Measurements from ENCODE around the gene KRTAP22-1. TPM values are rescaled to one million over a fixed set of nuclear protein-coding genes. Genes with fewer than 3 reads are reported as not detected.

Gene KRTAP22-1
- total and polyA plus RNA-seq, 2 donors (not counting 1 experiment from before 2014, with no cell fraction given): not detected

- no peaks in the 10 kb centered on the region for H3K27me3 ChIP-seq (replicated peaks in 1 of 4; ENCODE audit: control extremely low read depth in 1 of 4, control insufficient read depth in 3 of 4, insufficient read depth in 4 of 4, low read length in 3 of 4)
- Mint-ChIP-seq H3K4me1 (no peaks in the 10 kb centered on the region), H3K27me3 (no peaks in the 10 kb centered on the region), H3K4me3 (no peak within 1 kb of the TSS), H3K9me3 (ENCODE audit: insufficient read depth) (peaks cover 4% of the 10 kb centered on the region), H3K27ac (no peak within 1 kb of the TSS)
- no peak within 1 kb of the TSS for H3K4me2 ChIP-seq (replicated peaks; ENCODE audit: low read depth, low read length, poor library complexity, severe bottlenecking)
- DNase-seq (no peak), ATAC-seq (ENCODE audit: low read depth) (no peak)
- no peak within 1 kb of the TSS for H3K9ac ChIP-seq (ENCODE audit: low read length)
- ChIA-PET POLR2A (no interaction called here), CTCF (no interaction called here)
- H3K4me3 ChIP-seq (ENCODE audit: control extremely low read depth in 1 of 5, extremely low read depth in 1 of 5, insufficient read depth in 1 of 5, low read depth in 2 of 5, low read length in 4 of 5): no peak within 1 kb of the TSS
- H3K36me3 ChIP-seq (replicated peaks in 1 of 2; ENCODE audit: control extremely low read depth in 1 of 2, control insufficient read depth in 1 of 2, extremely low read depth in 1 of 2, insufficient read depth in 2 of 2, low read length in 1 of 2): no peaks in the 10 kb centered on the region
- H2AFZ ChIP-seq (ENCODE audit: insufficient read depth, low read depth, low read length, poor library complexity, severe bottlenecking): no peak within 1 kb of the TSS
- no peaks in the 10 kb centered on the region for H4K20me1 ChIP-seq (ENCODE audit: control insufficient read depth, insufficient read depth, low read length, poor library complexity, severe bottlenecking)
- H3K27ac ChIP-seq (ENCODE audit: low read length in 2 of 2): no peak within 1 kb of the TSS
- no peak for TF ChIP-seq CTCF (IDR thresholded peaks at IDR 0.05)
- TF ChIP-seq EZH2 (IDR thresholded peaks at IDR 0.05; ENCODE audit: borderline replicate concordance, insufficient read depth, low read depth, low read length, poor library complexity, severe bottlenecking): no peak
- no peaks in the 10 kb centered on the region for H3K4me1 ChIP-seq (ENCODE audit: control insufficient read depth in 2 of 2, insufficient read depth in 2 of 2, low read length in 2 of 2)
- no peaks in the 10 kb centered on the region for H3K9me3 ChIP-seq (ENCODE audit: control extremely low read depth in 1 of 3, control insufficient read depth in 2 of 3, insufficient read depth in 1 of 3, low read length in 2 of 3)
- intact Hi-C loops (cut with micrococcal nuclease): no loop called here
- no CpG with 5 or more reads among the region's 2 CpGs for WGBS (ENCODE audit: insufficient coverage)
- no peaks in the 10 kb centered on the region for H3K79me2 ChIP-seq (ENCODE audit: control insufficient read depth, insufficient read depth, low read length)
These were observed 41.7 kb downstream of the KRTAP22-1 start, which contains the start of gene KRTAP20-3 for GRCh38 chr21:30642564-30642963. KRTAP20-3 (plus strand) TSS chr21:30642864.

GRCh38 chr21:30646904-30647414 is 46.1 kb downstream of the KRTAP22-1 start:
- POLR2A ChIA-PET: no interaction called here
- H2AFZ ChIP-seq (ENCODE audit: insufficient read depth, low read depth, low read length, poor library complexity, severe bottlenecking): no peak overlapping the region
- no peak overlapping the region for H3K4me2 ChIP-seq (replicated peaks; ENCODE audit: low read depth, low read length, poor library complexity, severe bottlenecking)
- H3K4me3 ChIP-seq (ENCODE audit: control extremely low read depth in 1 of 5, extremely low read depth in 1 of 5, insufficient read depth in 1 of 5, low read depth in 2 of 5, low read length in 4 of 5): no peak overlapping the region
- DNase-seq (no peak), ATAC-seq (ENCODE audit: low read depth) (no peak)
- H3K36me3 ChIP-seq (replicated peaks in 1 of 2; ENCODE audit: control extremely low read depth in 1 of 2, control insufficient read depth in 1 of 2, extremely low read depth in 1 of 2, insufficient read depth in 2 of 2, low read length in 1 of 2): no peaks in the 10 kb centered on the region
- Mint-ChIP-seq H3K4me1 (no peaks in the 10 kb centered on the region), H3K9me3 (ENCODE audit: insufficient read depth) (peaks cover 3% of the 10 kb centered on the region), H3K27ac (no peak overlapping the region), H3K4me3 (no peak overlapping the region), H3K27me3 (no peaks in the 10 kb centered on the region)
- intact Hi-C loops (cut with micrococcal nuclease): no loop called here
- H3K27ac ChIP-seq (ENCODE audit: low read length in 2 of 2): no peak overlapping the region
- no peaks in the 10 kb centered on the region for H3K4me1 ChIP-seq (ENCODE audit: control insufficient read depth in 2 of 2, insufficient read depth in 2 of 2, low read length in 2 of 2)
- no peaks in the 10 kb centered on the region for H3K79me2 ChIP-seq (ENCODE audit: control insufficient read depth, insufficient read depth, low read length)
- CTCF ChIA-PET: no interaction called here
- H4K20me1 ChIP-seq (ENCODE audit: control insufficient read depth, insufficient read depth, low read length, poor library complexity, severe bottlenecking): no peaks in the 10 kb centered on the region
- WGBS (ENCODE audit: insufficient coverage): no CpG with 5 or more reads among the region's 1 CpG
- H3K9ac ChIP-seq (ENCODE audit: low read length): no peak overlapping the region
- no peaks in the 10 kb centered on the region for H3K9me3 ChIP-seq (ENCODE audit: control extremely low read depth in 1 of 3, control insufficient read depth in 2 of 3, insufficient read depth in 1 of 3, low read length in 2 of 3)
- H3K27me3 ChIP-seq (replicated peaks in 1 of 4; ENCODE audit: control extremely low read depth in 1 of 4, control insufficient read depth in 3 of 4, insufficient read depth in 4 of 4, low read length in 3 of 4): no peaks in the 10 kb centered on the region
- TF ChIP-seq CTCF (IDR thresholded peaks at IDR 0.05) (no peak), EZH2 (IDR thresholded peaks at IDR 0.05; ENCODE audit: borderline replicate concordance, insufficient read depth, low read depth, low read length, poor library complexity, severe bottlenecking) (no peak)

Small RNA genes lying within 50 kb of the gene (small RNA-seq; reads per million reads assigned to genes)
- gene KRTAP20-1 (ENCODE audit: insufficient read length, low read depth, low replicate concordance) (not detected), gene KRTAP20-3 (ENCODE audit: insufficient read length, low read depth, low replicate concordance) (not detected), gene KRTAP20-4 (ENCODE audit: insufficient read length, low read depth, low replicate concordance) (not detected), gene KRTAP22-1 (ENCODE audit: insufficient read length, low read depth, low replicate concordance) (not detected), gene KRTAP22-2 (ENCODE audit: insufficient read length, low read depth, low replicate concordance) (not detected)

Other genes with a start within 250 kb of the KRTAP22-1 start
- not detected in 2 replicates for gene KRTAP13-2, start 228.8 kb upstream of the KRTAP22-1 start, total RNA-seq
- not detected in 2 replicates for gene KRTAP13-2, start 228.8 kb upstream of the KRTAP22-1 start, polyA plus RNA-seq
- not detected in 2 replicates for gene KRTAP13-1, start 205.1 kb upstream of the KRTAP22-1 start, total RNA-seq
- gene KRTAP13-1, start 205.1 kb upstream of the KRTAP22-1 start, polyA plus RNA-seq: not detected in 2 replicates
- gene KRTAP13-3, start 175.2 kb upstream of the KRTAP22-1 start, total RNA-seq: not detected in 2 replicates
- not detected in 2 replicates for gene KRTAP13-3, start 175.2 kb upstream of the KRTAP22-1 start, polyA plus RNA-seq
- gene KRTAP13-4, start 170.9 kb upstream of the KRTAP22-1 start, total RNA-seq: not detected in 2 replicates
- not detected in 2 replicates for gene KRTAP13-4, start 170.9 kb upstream of the KRTAP22-1 start, polyA plus RNA-seq
- gene KRTAP15-1, start 160.8 kb upstream of the KRTAP22-1 start, total RNA-seq: not detected in 2 replicates
- gene KRTAP15-1, start 160.8 kb upstream of the KRTAP22-1 start, polyA plus RNA-seq: not detected in 2 replicates
- not detected in 2 replicates for gene KRTAP19-1, start 120.7 kb upstream of the KRTAP22-1 start, total RNA-seq
- not detected in 2 replicates for gene KRTAP19-1, start 120.7 kb upstream of the KRTAP22-1 start, polyA plus RNA-seq
- gene KRTAP19-2, start 113.7 kb upstream of the KRTAP22-1 start, total RNA-seq: not detected in 2 replicates
- not detected in 2 replicates for gene KRTAP19-2, start 113.7 kb upstream of the KRTAP22-1 start, polyA plus RNA-seq
- gene KRTAP19-3, start 109.1 kb upstream of the KRTAP22-1 start, total RNA-seq: not detected in 2 replicates
- not detected in 2 replicates for gene KRTAP19-3, start 109.1 kb upstream of the KRTAP22-1 start, polyA plus RNA-seq
- gene KRTAP19-4, start 103.9 kb upstream of the KRTAP22-1 start, total RNA-seq: not detected in 2 replicates
- gene KRTAP19-4, start 103.9 kb upstream of the KRTAP22-1 start, polyA plus RNA-seq: not detected in 2 replicates
- not detected in 2 replicates for gene KRTAP19-5, start 98.9 kb upstream of the KRTAP22-1 start, total RNA-seq
- gene KRTAP19-5, start 98.9 kb upstream of the KRTAP22-1 start, polyA plus RNA-seq: not detected in 2 replicates
- not detected in 2 replicates for gene KRTAP19-6, start 59.2 kb upstream of the KRTAP22-1 start, total RNA-seq
- not detected in 2 replicates for gene KRTAP19-6, start 59.2 kb upstream of the KRTAP22-1 start, polyA plus RNA-seq
- not detected in 2 replicates for gene KRTAP19-7, start 39.8 kb upstream of the KRTAP22-1 start, total RNA-seq
- gene KRTAP19-7, start 39.8 kb upstream of the KRTAP22-1 start, polyA plus RNA-seq: not detected in 2 replicates
- not detected in 2 replicates for gene KRTAP22-2, start 10.7 kb upstream of the KRTAP22-1 start, total RNA-seq
- gene KRTAP22-2, start 10.7 kb upstream of the KRTAP22-1 start, polyA plus RNA-seq: not detected in 2 replicates
- gene KRTAP6-3, start 8.6 kb upstream of the KRTAP22-1 start, total RNA-seq: not detected in 2 replicates
- not detected in 2 replicates for gene KRTAP6-3, start 8.6 kb upstream of the KRTAP22-1 start, polyA plus RNA-seq
- gene KRTAP6-2, start 2.2 kb upstream of the KRTAP22-1 start, total RNA-seq: not detected in 2 replicates
- not detected in 2 replicates for gene KRTAP6-2, start 2.2 kb upstream of the KRTAP22-1 start, polyA plus RNA-seq
- not detected in 2 replicates for gene KRTAP6-1, start 12.8 kb downstream of the KRTAP22-1 start, total RNA-seq
- not detected in 2 replicates for gene KRTAP6-1, start 12.8 kb downstream of the KRTAP22-1 start, polyA plus RNA-seq
- gene KRTAP20-1, start 15.3 kb downstream of the KRTAP22-1 start, total RNA-seq: not detected in 2 replicates
- gene KRTAP20-1, start 15.3 kb downstream of the KRTAP22-1 start, polyA plus RNA-seq: not detected in 2 replicates
- gene KRTAP20-4, start 19.5 kb downstream of the KRTAP22-1 start, total RNA-seq: not detected in 2 replicates
- gene KRTAP20-4, start 19.5 kb downstream of the KRTAP22-1 start, polyA plus RNA-seq: not detected in 2 replicates
- not detected in 2 replicates for gene KRTAP20-2, start 34.1 kb downstream of the KRTAP22-1 start, total RNA-seq
- not detected in 2 replicates for gene KRTAP20-2, start 34.1 kb downstream of the KRTAP22-1 start, polyA plus RNA-seq
- gene KRTAP20-3, start 41.8 kb downstream of the KRTAP22-1 start, total RNA-seq: not detected in 2 replicates
- not detected in 2 replicates for gene KRTAP20-3, start 41.8 kb downstream of the KRTAP22-1 start, polyA plus RNA-seq
- gene KRTAP21-3, start 117.7 kb downstream of the KRTAP22-1 start, total RNA-seq: not detected in 2 replicates
- not detected in 2 replicates for gene KRTAP21-3, start 117.7 kb downstream of the KRTAP22-1 start, polyA plus RNA-seq
- gene KRTAP21-2, start 146.2 kb downstream of the KRTAP22-1 start, total RNA-seq: not detected in 2 replicates
- gene KRTAP21-2, start 146.2 kb downstream of the KRTAP22-1 start, polyA plus RNA-seq: not detected in 2 replicates
- gene KRTAP21-1, start 154.3 kb downstream of the KRTAP22-1 start, total RNA-seq: not detected in 2 replicates
- not detected in 2 replicates for gene KRTAP21-1, start 154.3 kb downstream of the KRTAP22-1 start, polyA plus RNA-seq
- gene KRTAP8-1, start 212.2 kb downstream of the KRTAP22-1 start, total RNA-seq: not detected in 2 replicates
- gene KRTAP8-1, start 212.2 kb downstream of the KRTAP22-1 start, polyA plus RNA-seq: not detected in 2 replicates
- not detected in 2 replicates for gene KRTAP7-1, start 228.7 kb downstream of the KRTAP22-1 start, total RNA-seq
- gene KRTAP7-1, start 228.7 kb downstream of the KRTAP22-1 start, polyA plus RNA-seq: not detected in 2 replicates